ENCODE measurements around the gene UNC5C.

Gene UNC5C

GRCh38 chr4:95161781-95162469 is 386.8 kb downstream of the UNC5C start:
- TF ChIP-seq CTCF (IDR thresholded peaks at IDR 0.05; ENCODE audit: low read depth, low read length), result no peak

GRCh38 chr4:95159384-95159783 is 389.4 kb downstream of the UNC5C start:
- TF ChIP-seq CTCF (IDR thresholded peaks at IDR 0.05; ENCODE audit: low read depth, low read length), result no peak
- no peak for DNase-seq (ENCODE audit: low read depth in 2 of 2)
- no peak overlapping the region for H3K4me3 ChIP-seq (replicated peaks in 1 of 2; ENCODE audit: low read depth in 2 of 2, low read length in 2 of 2)

More at GRCh38 chr4:95161781-95162469, 386.8 kb downstream of the UNC5C start:
- no peak for DNase-seq (ENCODE audit: low read depth in 2 of 2)
- no peak overlapping the region for H3K4me3 ChIP-seq (replicated peaks in 1 of 2; ENCODE audit: low read depth in 2 of 2, low read length in 2 of 2)

- TF ChIP-seq CTCF (IDR thresholded peaks at IDR 0.05; ENCODE audit: low read depth, low read length), result no peak
- H3K4me3 ChIP-seq (replicated peaks in 1 of 2; ENCODE audit: low read depth in 2 of 2, low read length in 2 of 2), result no peak overlapping the region
- DNase-seq (ENCODE audit: low read depth in 2 of 2), result no peak
Measured at GRCh38 chr4:95158626-95159025, 390.1 kb downstream of the UNC5C start.

- TF ChIP-seq CTCF (IDR thresholded peaks at IDR 0.05; ENCODE audit: low read depth, low read length), result no peak
- H3K4me3 ChIP-seq (replicated peaks in 1 of 2; ENCODE audit: low read depth in 2 of 2, low read length in 2 of 2), result no peak overlapping the region
Measured at GRCh38 chr4:95158045-95158444, 390.7 kb downstream of the UNC5C start.

GRCh38 chr4:95157596-95157995 is 391.2 kb downstream of the UNC5C start:
- DNase-seq (ENCODE audit: low read depth in 2 of 2), result no peak
- TF ChIP-seq CTCF (IDR thresholded peaks at IDR 0.05; ENCODE audit: low read depth, low read length), result no peak
- H3K4me3 ChIP-seq (replicated peaks in 1 of 2; ENCODE audit: low read depth in 2 of 2, low read length in 2 of 2), result no peak overlapping the region

More at GRCh38 chr4:95158045-95158444, 390.7 kb downstream of the UNC5C start:
- no peak for DNase-seq (ENCODE audit: low read depth in 2 of 2)

- DNase-seq (ENCODE audit: low read depth in 2 of 2), result no peak
- no peak for TF ChIP-seq CTCF (IDR thresholded peaks at IDR 0.05; ENCODE audit: low read depth, low read length)
- H3K4me3 ChIP-seq (replicated peaks in 1 of 2; ENCODE audit: low read depth in 2 of 2, low read length in 2 of 2), result no peak overlapping the region
Measured at GRCh38 chr4:95156452-95156765, 392.4 kb downstream of the UNC5C start.
